CD4-positive, alpha-beta T cell treated with Interferon gamma for 1 hour (primary cell): ENCODE data around the gene SATB2.

ENCODE experiments used
- DNase-seq: peaks from one replicate; pipeline ENCODE4 v3.0.0-alpha.2; 2020

Gene SATB2

GRCh38 chr2:199315299-199316179 lies 142.2 kb downstream of the SATB2 start:
- DNase-seq = no peak

- no peak for DNase-seq
These were observed 144.8 kb downstream of the SATB2 start for GRCh38 chr2:199312931-199313330.

- DNase-seq = no peak
These were observed 146.8 kb downstream of the SATB2 start for GRCh38 chr2:199310771-199311585.

DNA sequence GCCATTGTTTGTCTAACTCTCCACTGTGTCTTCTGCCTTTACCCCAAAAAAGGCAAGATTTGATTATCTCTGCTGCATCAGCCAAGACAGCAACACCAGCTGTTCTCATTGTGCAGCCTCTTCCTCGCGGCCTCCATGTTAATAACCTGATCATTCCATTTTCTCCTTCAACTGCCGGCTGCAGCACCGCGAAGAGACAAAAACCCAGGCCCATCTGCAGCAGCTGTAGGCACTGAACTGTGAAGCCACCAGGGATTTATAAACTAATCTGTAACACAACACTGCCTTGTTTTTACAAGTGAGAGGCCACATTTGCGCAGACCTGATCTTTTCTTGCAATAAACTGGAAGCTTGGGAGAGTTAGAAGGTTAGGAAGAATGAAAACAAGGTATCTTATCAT lies 147.8 kb downstream of the SATB2 start:
- no peak for DNase-seq

- DNase-seq = no peak
These were observed 148.3 kb downstream of the SATB2 start for GRCh38 chr2:199309411-199309810.

DNA sequence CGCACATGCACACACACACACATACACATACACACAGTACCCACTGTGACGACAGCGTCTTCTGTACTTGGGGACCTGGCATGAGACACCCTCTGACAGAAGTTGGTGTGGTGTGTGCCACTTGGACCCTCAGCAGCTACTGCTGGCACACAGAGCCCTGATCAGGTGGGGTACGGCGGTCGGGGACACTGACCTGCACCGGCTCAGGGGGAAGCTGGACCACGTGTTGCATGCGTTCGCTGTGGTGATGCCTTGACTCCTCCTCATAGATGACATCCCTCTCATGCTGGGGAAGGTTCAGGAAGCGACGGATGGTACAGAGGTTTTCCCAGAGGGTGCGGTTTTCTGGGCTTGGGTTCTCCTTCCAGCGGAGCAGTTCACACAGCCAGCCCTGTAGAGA lies 149.2 kb downstream of the SATB2 start:
- no peak for DNase-seq

- DNase-seq = no peak
These were observed 150.3 kb downstream of the SATB2 start for GRCh38 chr2:199307461-199307860.

DNA sequence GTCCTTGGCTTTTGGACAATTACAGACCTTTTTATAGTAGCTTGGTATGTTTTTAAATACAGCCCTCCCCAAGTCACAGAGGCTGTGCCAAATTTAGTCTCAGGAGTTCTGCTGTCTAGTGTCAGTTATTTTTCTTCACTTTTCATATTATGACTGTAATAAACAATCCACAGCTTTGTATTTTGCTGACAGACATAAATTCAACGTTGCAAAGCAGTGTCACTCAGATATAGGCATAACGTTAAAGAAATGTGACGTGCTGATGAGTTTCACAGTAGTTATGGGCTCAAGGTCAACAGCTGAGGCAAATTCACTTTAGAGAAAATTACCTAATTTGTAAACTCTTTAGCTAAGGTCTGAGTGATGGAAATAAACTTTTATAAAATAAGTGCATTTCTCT lies 151.6 kb downstream of the SATB2 start:
- no peak for DNase-seq

DNA sequence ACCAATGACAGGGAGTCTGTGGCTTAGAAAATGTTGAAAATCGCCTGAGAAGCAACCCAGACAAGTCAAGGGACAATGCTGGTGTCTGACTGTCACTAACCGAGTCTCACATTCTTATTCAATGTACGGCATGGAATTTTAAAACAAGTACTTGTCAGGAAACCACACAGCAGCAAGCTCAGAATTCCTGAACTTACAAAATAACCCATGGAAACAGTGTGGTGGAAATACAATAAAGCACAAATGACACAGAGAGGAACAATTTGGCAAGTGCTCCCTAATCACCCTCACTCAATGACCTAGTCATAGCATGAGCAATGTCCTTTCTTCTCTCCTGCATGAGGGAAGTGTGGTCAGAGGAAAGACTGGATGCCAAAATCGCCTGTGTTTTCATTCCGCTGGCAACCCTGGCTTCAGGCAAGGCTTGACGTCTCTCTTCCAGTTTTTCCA lies 154.0 kb downstream of the SATB2 start:
- no peak for DNase-seq

GRCh38 chr2:199302851-199303250 lies 154.9 kb downstream of the SATB2 start:
- no peak for DNase-seq

GRCh38 chr2:199288424-199288823 lies 169.3 kb downstream of the SATB2 start:
- DNase-seq = no peak

- DNase-seq = no peak
These were observed 175.4 kb downstream of the SATB2 start for GRCh38 chr2:199282309-199282708.

DNA sequence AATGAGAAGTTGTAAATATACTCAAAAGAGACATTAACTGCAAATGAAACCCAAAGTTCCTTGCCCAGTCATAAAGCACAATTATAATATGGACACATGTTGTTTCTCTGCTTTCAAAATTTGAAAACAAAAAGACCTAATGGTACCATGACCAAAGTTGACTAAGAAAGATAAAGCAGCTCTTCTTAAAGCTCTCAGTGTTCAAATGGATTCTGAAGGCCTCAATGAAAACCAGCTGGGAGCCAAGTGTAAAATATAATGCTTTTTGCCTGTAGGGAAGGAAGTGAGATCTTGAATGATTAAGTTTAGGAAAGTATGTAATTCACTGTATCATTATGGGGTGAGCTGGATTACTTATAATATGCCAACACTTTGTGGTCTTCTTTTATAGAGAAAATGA lies 178.6 kb downstream of the SATB2 start:
- DNase-seq = no peak

GRCh38 chr2:199278099-199278498 lies 179.6 kb downstream of the SATB2 start:
- no peak for DNase-seq

- no peak for DNase-seq
These were observed 184.7 kb downstream of the SATB2 start for GRCh38 chr2:199273042-199273511.

GRCh38 chr2:199261936-199262335 lies 195.8 kb downstream of the SATB2 start:
- no peak for DNase-seq

GRCh38 chr2:199261239-199261638 lies 196.5 kb downstream of the SATB2 start:
- DNase-seq = no peak

DNA sequence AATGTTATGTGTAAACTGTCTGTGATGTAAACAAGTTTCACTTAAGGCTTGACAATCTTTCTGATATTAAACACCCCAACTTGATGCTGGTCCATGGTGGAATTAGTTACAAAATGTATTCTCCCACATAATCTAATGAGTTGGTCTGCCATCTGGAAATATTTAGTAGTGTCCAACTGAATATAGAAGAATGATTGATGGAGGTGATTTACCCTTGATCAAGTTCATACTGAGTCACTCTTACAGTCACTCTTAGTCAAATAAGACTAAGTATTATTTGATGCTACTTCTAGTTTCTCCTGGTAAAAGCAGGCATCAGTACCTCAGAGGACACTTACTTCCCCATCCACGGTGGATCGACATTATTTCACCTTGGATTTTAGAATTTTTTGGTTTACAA lies 198.1 kb downstream of the SATB2 start:
- DNase-seq = no peak

DNA sequence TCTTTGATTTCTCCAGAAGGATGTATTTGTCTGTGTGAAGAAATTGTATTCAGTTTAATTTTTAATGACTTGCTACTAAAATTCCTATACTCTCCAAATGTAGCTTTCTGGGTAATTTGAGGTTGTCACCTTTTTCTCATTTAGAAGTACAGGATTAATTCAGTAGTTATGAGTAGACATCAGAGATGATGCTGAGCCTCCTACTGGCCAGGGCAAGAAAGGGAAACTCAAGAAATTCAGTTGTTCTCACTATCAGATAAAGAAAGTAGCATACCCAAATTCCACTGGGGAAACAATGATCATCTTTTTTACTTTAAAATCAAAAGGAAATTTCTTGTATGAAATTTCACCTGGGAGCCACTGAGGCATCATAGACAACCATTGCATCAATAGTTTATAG lies 199.4 kb downstream of the SATB2 start:
- DNase-seq = no peak

- DNase-seq = no peak
These were observed 200.2 kb downstream of the SATB2 start for GRCh38 chr2:199257261-199258224.

- DNase-seq = no peak
These were observed 227.6 kb downstream of the SATB2 start for GRCh38 chr2:199230091-199230490.
